Brain microvascular endothelial cell (primary cell): Measurements from ENCODE around the gene NQO1.

Experiments
- DNase-seq: peaks from one replicate; pipeline ENCODE4 v3.0.0-alpha.2; 2020
- H3K27ac ChIP-seq: fragments of 250-450 bp; sonication (Bioruptor Pico); 2 replicates; pipeline ENCODE4 v1.5.1; 2020; ENCODE audit warnings: mild to moderate bottlenecking, moderate library complexity
- H3K27me3 ChIP-seq: fragments of 250-450 bp; sonication (Bioruptor Pico); replicated peaks from 2 replicates; pipeline ENCODE4 v1.5.1; 2020; ENCODE audit warnings: mild to moderate bottlenecking
- H3K36me3 ChIP-seq: fragments of 250-450 bp; sonication (Bioruptor Pico); replicated peaks from 2 replicates; pipeline ENCODE4 v1.5.1; 2020; ENCODE audit warnings: mild to moderate bottlenecking
- H3K4me3 ChIP-seq: 2 replicates; pipeline ENCODE4 v1.5.1; 2011; ENCODE audit warnings: low read depth, mild to moderate bottlenecking, control low read depth, low read length, moderate library complexity
- in situ Hi-C: cut with HindIII; loops from 2 replicates; pipeline ENCODE4 v1.10.0; 2017; ENCODE audit warnings: low sequenced_read_pairs, low pct_ligation_motif_present
- TF ChIP-seq, protein P1 (sequence below): IDR thresholded peaks from 2 replicates; pipeline ENCODE4 v1.5.1; 2011; ENCODE audit warnings: low read depth, mild to moderate bottlenecking, moderate library complexity, low read length, control low read depth, inconsistent platforms; ENCODE audit errors: missing control alignments

NQO1 gene

GRCh38 chr16:69706256-69706974 lies 19.9 kb downstream of the NQO1 start:
- DNase-seq: no peak
- Histone ChIP-seq H3K4me3 (no peak overlapping the region), H3K27me3 (no peaks in the 10 kb centered on the region), H3K36me3 (peaks cover 27% of the 10 kb centered on the region), H3K27ac (no peak overlapping the region)
- in situ Hi-C loops: no loop called here
- TF ChIP-seq, protein P1, sequence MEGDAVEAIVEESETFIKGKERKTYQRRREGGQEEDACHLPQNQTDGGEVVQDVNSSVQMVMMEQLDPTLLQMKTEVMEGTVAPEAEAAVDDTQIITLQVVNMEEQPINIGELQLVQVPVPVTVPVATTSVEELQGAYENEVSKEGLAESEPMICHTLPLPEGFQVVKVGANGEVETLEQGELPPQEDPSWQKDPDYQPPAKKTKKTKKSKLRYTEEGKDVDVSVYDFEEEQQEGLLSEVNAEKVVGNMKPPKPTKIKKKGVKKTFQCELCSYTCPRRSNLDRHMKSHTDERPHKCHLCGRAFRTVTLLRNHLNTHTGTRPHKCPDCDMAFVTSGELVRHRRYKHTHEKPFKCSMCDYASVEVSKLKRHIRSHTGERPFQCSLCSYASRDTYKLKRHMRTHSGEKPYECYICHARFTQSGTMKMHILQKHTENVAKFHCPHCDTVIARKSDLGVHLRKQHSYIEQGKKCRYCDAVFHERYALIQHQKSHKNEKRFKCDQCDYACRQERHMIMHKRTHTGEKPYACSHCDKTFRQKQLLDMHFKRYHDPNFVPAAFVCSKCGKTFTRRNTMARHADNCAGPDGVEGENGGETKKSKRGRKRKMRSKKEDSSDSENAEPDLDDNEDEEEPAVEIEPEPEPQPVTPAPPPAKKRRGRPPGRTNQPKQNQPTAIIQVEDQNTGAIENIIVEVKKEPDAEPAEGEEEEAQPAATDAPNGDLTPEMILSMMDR: no peak

DNA sequence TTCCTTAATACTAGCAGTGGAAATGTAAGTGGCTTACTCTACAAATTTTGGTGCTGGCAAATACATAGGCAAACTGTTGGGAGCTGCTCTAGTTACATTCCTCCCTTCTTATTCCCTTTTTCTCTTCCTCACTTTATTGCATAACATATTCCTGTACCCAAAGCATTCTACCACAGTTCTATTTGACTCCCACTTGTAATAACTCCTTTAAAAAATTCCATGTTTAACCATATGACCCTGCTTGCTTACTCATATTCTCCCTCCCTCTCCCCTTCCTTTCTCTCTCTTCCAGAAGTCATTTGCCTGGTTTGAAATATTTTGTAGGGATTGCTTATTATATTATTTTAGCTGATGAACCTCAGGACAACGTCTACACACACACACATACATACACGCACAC lies 22.7 kb downstream of the NQO1 start:
- no peak for DNase-seq
- TF ChIP-seq, protein P1: no peak
- in situ Hi-C loops: no loop called here
- peaks cover 7% of the 10 kb centered on the region for H3K36me3 ChIP-seq
- H3K4me3 ChIP-seq: no peak overlapping the region
- H3K27ac ChIP-seq: no peak overlapping the region
- H3K27me3 ChIP-seq: no peaks in the 10 kb centered on the region

GRCh38 chr16:69701866-69702265 lies 24.5 kb downstream of the NQO1 start:
- Histone ChIP-seq H3K36me3 (peaks cover 9% of the 10 kb centered on the region), H3K27ac (no peak overlapping the region), H3K27me3 (no peaks in the 10 kb centered on the region), H3K4me3 (no peak overlapping the region)
- DNase-seq: no peak
- TF ChIP-seq, protein P1: no peak
- in situ Hi-C loops: no loop called here

DNA sequence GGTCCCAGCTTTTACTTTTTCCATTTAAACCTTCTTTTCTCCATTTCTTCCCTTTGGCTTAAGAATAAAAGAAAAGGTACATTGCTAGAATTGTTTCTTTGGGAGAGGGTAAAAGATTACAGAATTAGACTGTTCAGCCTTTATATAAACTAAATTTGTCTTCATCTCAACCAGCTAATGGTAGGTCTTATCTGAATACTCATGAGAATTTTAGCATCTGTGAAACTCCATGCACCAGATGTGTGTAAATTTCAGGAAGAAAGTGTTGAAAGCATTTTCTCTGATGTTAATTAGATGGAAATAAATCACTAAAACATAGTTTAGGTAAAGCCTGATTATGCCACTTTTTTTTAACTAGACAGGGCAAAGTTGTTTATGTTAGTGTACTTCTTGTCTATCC lies 24.9 kb downstream of the NQO1 start:
- no peak overlapping the region for H3K4me3 ChIP-seq
- no peaks in the 10 kb centered on the region for H3K27me3 ChIP-seq
- no peak overlapping the region for H3K27ac ChIP-seq
- no peak for DNase-seq
- in situ Hi-C loops: no loop called here
- peaks cover 7% of the 10 kb centered on the region for H3K36me3 ChIP-seq
- TF ChIP-seq, protein P1: no peak

- Histone ChIP-seq H3K4me3 (no peak overlapping the region), H3K27me3 (no peaks in the 10 kb centered on the region), H3K36me3 (peaks cover 18% of the 10 kb centered on the region), H3K27ac (no peak overlapping the region)
- in situ Hi-C loops: no loop called here
- DNase-seq: no peak
- TF ChIP-seq, protein P1: no peak
Observed at GRCh38 chr16:69699915-69700314, 26.4 kb downstream of the NQO1 start.

DNA sequence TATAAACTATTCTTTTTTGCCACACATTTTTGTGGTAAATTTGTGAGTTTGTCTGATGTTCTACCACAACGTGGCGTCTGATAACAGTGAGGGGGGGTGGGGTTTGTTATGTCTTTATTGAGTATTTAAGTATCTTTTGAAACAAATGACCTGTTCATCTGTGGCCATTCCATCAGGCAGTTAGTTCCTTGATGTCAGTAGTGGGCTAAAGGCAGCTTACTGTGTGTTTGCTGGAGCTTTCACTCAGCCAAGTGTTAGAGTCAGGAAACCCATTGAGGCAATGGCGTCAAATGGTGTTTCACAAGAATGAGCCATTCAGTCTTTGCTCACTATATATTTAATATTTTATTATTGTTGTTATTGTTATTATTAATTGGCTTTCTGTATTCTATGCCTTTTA lies 28.0 kb downstream of the NQO1 start:
- DNase-seq: no peak
- in situ Hi-C loops: no loop called here
- H3K36me3 ChIP-seq: peaks cover 30% of the 10 kb centered on the region
- H3K27me3 ChIP-seq: no peaks in the 10 kb centered on the region
- no peak overlapping the region for H3K4me3 ChIP-seq
- no peak overlapping the region for H3K27ac ChIP-seq
- TF ChIP-seq, protein P1: no peak
